Measurements from ENCODE around the gene ADIRF.
A peak's percentile ranks its signal among the peaks of the same experiment; 100 is the strongest.
"Not testable (repeated sequence)": the region's sequence is repeated elsewhere in the genome, so short reads cannot be mapped to it uniquely, and the experiment has no call there.

The ADIRF gene

DNA sequence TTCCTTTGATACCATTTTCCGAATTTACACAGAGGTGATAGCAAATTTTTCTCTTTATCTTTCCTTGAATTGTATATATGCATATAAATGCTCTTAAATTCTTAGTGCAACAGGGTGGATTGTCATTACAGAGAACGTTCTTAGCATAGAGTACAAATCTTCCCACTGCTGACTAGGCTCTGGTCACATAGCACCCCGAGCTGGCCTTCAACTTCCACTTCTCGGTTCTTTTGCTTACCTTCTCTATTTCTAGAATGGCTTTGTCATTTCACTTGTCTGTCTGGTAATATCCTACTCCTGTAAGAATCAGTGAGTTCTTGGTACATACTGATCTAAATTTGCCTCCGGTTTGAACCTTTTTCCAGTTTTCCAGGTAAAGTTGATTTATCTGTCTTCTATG, 13.4 kb downstream of the ADIRF start:
- DNase-seq, result no peak

- DNase-seq, result not testable (repeated sequence)
Measured at GRCh38 chr10:86984498-86984897, 16.2 kb downstream of the ADIRF start.

GRCh38 chr10:86988520-86988919, 20.2 kb downstream of the ADIRF start:
- no peak for DNase-seq

- DNase-seq, result not testable (repeated sequence)
Measured at GRCh38 chr10:86991362-86991761, 23.1 kb downstream of the ADIRF start.

DNA sequence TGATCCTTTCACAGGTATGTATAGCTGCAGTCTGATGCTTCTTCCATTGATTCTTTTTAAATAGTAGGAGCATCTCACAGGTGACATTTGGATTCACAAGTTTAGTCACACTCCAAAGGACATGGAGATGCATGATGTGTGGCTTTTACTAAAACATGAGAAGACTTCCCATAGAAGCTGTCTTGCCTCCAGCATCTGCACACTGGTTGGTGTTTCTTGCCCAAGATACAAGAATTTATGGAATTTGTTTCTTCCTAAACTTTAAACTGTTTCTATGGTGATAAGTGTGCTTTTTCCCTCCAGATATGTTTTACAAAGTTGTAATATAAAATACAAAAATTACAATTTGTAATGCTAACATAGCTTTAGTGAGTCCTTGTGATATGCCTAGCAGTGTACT, 24.2 kb downstream of the ADIRF start:
- no peak for DNase-seq

GRCh38 chr10:86992929-86993328, 24.6 kb downstream of the ADIRF start:
- DNase-seq, result no peak

DNA sequence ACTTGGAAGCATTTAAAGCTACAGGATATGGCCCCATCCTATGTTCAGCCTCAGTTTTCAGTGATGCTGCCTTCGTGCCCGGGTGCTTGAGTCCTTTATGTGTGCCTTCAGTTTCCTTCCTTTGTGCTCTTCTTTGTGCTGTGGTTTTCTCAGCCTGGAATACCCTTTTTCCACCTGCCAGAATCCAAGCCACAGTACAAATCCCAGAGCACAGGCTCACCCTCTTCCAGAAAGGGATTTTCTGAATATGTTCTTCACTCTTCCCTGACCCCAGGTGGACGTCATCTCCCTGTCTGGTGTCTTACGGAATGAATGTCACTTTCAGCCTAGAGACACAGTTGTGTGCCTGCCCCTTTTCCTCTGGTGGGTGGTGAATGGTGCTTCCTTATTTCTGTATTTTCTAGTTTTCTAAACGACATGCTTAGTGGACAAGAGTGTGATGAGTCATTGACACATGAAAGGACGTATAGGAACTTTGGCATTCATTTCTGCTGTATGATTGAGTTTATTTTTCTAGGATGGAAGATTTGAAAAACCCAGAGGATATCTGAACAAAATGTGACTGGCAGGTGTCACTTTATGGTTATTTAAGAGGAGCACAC, 31.6 kb downstream of the ADIRF start:
- DNase-seq, result not testable (repeated sequence)

GRCh38 chr10:87000491-87000890, 32.2 kb downstream of the ADIRF start:
- DNase-seq, result no peak

DNA sequence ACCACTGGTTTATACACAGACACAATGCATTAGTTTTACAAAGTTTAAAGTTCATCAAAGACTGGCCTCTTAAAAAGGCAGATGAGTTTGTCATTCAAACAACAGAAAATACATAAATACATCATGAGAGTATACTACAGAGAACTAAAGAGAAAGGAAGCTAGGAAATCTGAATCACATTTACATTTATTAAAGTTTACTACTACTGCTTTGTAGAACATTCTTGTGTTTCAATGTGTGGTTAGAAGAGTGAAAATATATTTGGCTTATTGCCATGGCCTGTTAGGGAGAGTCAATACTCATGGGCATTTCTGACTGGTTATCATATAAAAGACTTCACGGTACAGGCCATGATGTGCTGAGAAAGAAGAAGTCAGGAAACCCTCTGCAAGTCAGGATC, 38.8 kb downstream of the ADIRF start:
- DNase-seq, result not testable (repeated sequence)

GRCh38 chr10:87007674-87008073, 39.4 kb downstream of the ADIRF start:
- DNase-seq, result not testable (repeated sequence)

DNA sequence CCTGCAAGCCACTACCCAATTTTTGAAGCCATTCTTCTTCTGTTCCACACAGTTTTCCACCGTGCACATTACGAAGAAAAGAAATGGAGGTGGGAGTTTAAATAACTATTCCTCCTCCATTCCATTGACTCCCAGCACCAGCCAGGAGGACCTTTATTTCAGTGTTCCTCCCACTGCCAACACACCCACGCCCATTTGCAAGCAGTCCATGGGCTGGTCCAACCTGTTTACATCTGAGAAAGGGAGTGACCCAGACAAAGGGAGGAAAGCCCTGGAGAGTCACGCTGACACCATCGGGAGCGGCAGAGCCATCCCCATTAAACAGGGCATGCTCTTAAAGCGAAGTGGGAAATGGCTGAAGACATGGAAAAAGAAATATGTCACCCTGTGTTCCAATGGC, 40.0 kb downstream of the ADIRF start:
- not testable (repeated sequence) for DNase-seq

GRCh38 chr10:87009134-87009696, 40.9 kb downstream of the ADIRF start:
- DNase-seq, result not testable (repeated sequence)

GRCh38 chr10:87013528-87013927, 45.2 kb downstream of the ADIRF start:
- not testable (repeated sequence) for DNase-seq

GRCh38 chr10:87014986-87015716, 46.9 kb downstream of the ADIRF start:
- DNase-seq, result not testable (repeated sequence)

DNA sequence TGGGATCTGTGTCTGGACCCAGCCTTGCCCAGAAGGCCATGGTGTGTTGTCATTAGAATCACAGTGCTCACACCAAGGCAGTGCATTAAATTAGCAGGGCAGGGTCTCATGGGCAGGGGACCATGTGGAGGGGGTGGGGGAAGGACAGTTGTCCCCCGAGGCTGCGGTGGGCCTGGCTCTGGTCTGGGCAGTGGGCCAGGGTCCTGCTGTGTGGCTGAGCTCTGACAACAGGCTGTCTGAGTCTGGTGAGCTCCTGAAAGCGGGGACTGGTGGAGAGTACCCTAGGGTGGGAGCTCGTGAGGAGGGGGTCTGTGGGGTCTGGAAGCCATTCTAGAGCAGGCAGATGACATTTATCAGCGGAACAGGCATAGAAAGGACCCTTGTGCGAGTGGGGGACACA, 49.8 kb downstream of the ADIRF start:
- peak; percentile 46 for DNase-seq

GRCh38 chr10:87019066-87019465, 50.8 kb downstream of the ADIRF start:
- DNase-seq, result not testable (repeated sequence)

GRCh38 chr10:87019504-87019903, 51.2 kb downstream of the ADIRF start:
- DNase-seq, result not testable (repeated sequence)

DNA sequence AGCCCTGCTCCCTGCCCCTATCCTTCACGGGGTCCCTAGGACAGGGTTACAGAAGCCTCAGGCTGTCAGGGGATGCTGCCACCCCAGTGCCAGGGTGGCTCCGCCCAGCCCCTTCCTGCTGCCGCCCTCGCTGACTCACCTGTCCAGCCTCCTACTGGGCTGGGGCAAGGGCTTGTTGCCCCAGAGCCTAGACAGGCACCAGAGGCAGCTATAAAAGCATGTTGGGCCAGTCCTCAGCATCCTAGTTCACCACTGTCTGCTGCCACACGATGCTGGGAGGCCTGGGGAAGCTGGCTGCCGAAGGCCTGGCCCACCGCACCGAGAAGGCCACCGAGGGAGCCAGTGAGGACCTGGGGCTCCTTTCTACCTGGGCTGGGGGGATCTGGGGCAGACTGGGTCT, 51.8 kb downstream of the ADIRF start, which contains the start of gene FAM25A:
TSS of gene FAM25A (plus strand) at position 239 of the 400 bp plus-strand sequence. CDS start at position 270, 31 bp downstream.
- DNase-seq, result not testable (repeated sequence)
